HEK293T (cell line): Measurements from ENCODE around the gene MEX3C.

Experiments used
- CTBP1 ChIP-seq: fragments of 450-650 bp; IDR thresholded peaks from 2 replicates; pipeline ENCODE4 v1.6.1; 2016; ENCODE audit warnings: borderline replicate concordance
- FOXM1 ChIP-seq: fragments of 450-650 bp; IDR thresholded peaks from 2 replicates; pipeline ENCODE4 v1.6.1; 2017; ENCODE audit warnings: mild to moderate bottlenecking, borderline replicate concordance
- PKNOX1 ChIP-seq: fragments of 450-650 bp; IDR thresholded peaks from 2 replicates; pipeline ENCODE4 v1.6.1; 2016
- SP1 ChIP-seq: fragments of 450-650 bp; IDR thresholded peaks from 2 replicates; pipeline ENCODE4 v1.6.1; 2017
- SUZ12 ChIP-seq: fragments of 450-650 bp; IDR thresholded peaks from 2 replicates; pipeline ENCODE4 v1.6.1; 2016; ENCODE audit warnings: mild to moderate bottlenecking
- TARDBP ChIP-seq: fragments of 450-650 bp; IDR thresholded peaks from 2 replicates; pipeline ENCODE4 v1.6.1; 2016
- ZNF384 ChIP-seq: fragments of 450-650 bp; IDR thresholded peaks from 2 replicates; pipeline ENCODE4 v1.6.1; 2016

GRCh38 chr18:51234117-51235008, 36.9 kb upstream of the MEX3C start:
- no peak for TF ChIP-seq FOXM1
- no peak for TF ChIP-seq CTBP1
- TF ChIP-seq TARDBP, result no peak
- no peak for TF ChIP-seq SP1
- TF ChIP-seq SUZ12, result no peak
- no peak for TF ChIP-seq ZNF384
- no peak for TF ChIP-seq PKNOX1
